Neural cell (in vitro differentiated cells): ENCODE data around the gene TMEM131.

Source experiments
- CTCF ChIP-seq: fragments of 450-650 bp; IDR thresholded peaks from 2 replicates; pipeline ENCODE4 v1.5.1; 2014; ENCODE audit warnings: antibody characterized with exemption, mild to moderate bottlenecking, moderate library complexity; ENCODE audit not compliant: poor library complexity, severe bottlenecking
- EP300 ChIP-seq: fragments of 450-650 bp; conservative IDR thresholded peaks from 2 replicates; pipeline ENCODE4 v1.6.1; 2014; ENCODE audit warnings: antibody characterized with exemption, mild to moderate bottlenecking, moderate library complexity; ENCODE audit not compliant: poor library complexity, severe bottlenecking
- EZH2 ChIP-seq: fragments of 200-600, 300-800 bp; shearing (Covaris generic), sonication (generic); IDR thresholded peaks from 2 replicates; pipeline ENCODE4 v1.6.1; 2014; ENCODE audit warnings: antibody characterized with exemption, low read length, borderline replicate concordance, mild to moderate bottlenecking; ENCODE audit not compliant: insufficient read depth, poor library complexity, severe bottlenecking
- POLR2AphosphoS5 ChIP-seq: IDR thresholded peaks from 2 replicates; pipeline ENCODE4 v1.6.1; 2012
- RAD21 ChIP-seq: fragments of 450-650 bp; conservative IDR thresholded peaks from 2 replicates; pipeline ENCODE4 v1.6.1; 2014; ENCODE audit warnings: antibody characterized with exemption, mild to moderate bottlenecking, moderate library complexity
- REST ChIP-seq: IDR thresholded peaks from 2 replicates; pipeline ENCODE4 v1.6.1; 2012; ENCODE audit warnings: borderline replicate concordance
- SMC3 ChIP-seq: fragments of 450-650 bp; conservative IDR thresholded peaks from 2 replicates; pipeline ENCODE4 v1.6.1; 2014; ENCODE audit warnings: antibody characterized with exemption, mild to moderate bottlenecking, moderate library complexity; ENCODE audit not compliant: poor library complexity
- TAF1 ChIP-seq: IDR thresholded peaks from 2 replicates; pipeline ENCODE4 v1.6.1; 2012; ENCODE audit warnings: low read depth

- TF ChIP-seq CTCF, result no peak
- TF ChIP-seq POLR2AphosphoS5, result no peak
- no peak for TF ChIP-seq EP300
- TF ChIP-seq REST, result no peak
- TF ChIP-seq RAD21, result no peak
- TF ChIP-seq TAF1, result no peak
- no peak for TF ChIP-seq EZH2
- TF ChIP-seq SMC3, result no peak
These were observed 238.7 kb downstream of the TMEM131 start for GRCh38 chr2:97757062-97757461.
